ENCODE results near the gene HLA-DQA1. TPM values are rescaled to one million over a fixed set of nuclear protein-coding genes. Genes with fewer than 3 reads are reported as not detected.

HLA-DQA1 gene
- total and polyA plus RNA-seq, 2 donors (not counting 1 experiment from before 2014, with no cell fraction given), result 0.10 TPM; not detected in 1

DNA sequence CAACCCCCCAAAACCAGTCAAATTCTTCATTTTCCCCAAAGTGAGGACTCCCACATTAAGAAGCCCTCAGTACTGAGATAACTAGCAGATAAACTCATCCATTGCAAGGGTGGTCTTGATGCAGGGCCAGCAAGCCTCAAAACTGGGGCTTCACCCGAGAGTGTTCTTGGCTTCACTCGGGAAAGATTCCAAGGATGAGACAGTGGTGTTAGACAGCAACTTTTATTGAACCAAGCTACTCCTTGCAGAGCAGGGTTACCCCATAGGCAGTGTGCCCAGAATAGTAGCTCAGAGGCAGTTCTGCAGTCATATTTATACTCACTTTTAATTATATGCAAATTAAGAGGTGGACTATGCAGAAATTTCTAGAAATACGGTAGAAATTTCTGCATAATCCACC is 15.8 kb upstream of the HLA-DQA1 start:
- Histone ChIP-seq H3K9ac (ENCODE audit: insufficient read depth, low read length) (no peak overlapping the region), H4K20me1 (ENCODE audit: control insufficient read depth, extremely low read depth, insufficient read depth, low read length) (no peaks in the 10 kb centered on the region), H3K79me2 (ENCODE audit: control insufficient read depth, insufficient read depth, low read length) (no peaks in the 10 kb centered on the region), H3K4me1 (ENCODE audit: control insufficient read depth, extremely low read depth, insufficient read depth, low read length) (no peaks in the 10 kb centered on the region), H3K27ac (ENCODE audit: insufficient read depth, low read length) (no peak overlapping the region), H3K4me2 (ENCODE audit: extremely low read depth, insufficient read depth, low read length) (no peak overlapping the region), H3K9me3 (ENCODE audit: control insufficient read depth, insufficient read depth, low read depth, low read length) (no peaks in the 10 kb centered on the region), H3K27me3 (ENCODE audit: control insufficient read depth, insufficient read depth, low read length) (no peaks in the 10 kb centered on the region), H2AFZ (ENCODE audit: low read length) (no peak overlapping the region), H3K36me3 (ENCODE audit: control insufficient read depth, insufficient read depth, low read length) (no peaks in the 10 kb centered on the region), H3K4me3 (replicated peaks in 1 of 4; ENCODE audit: control extremely low read depth in 1 of 4, insufficient read depth in 1 of 4, low read depth in 3 of 4, low read length in 4 of 4) (no peak overlapping the region)
- DNase-seq (ENCODE audit: low read depth in 2 of 2), result no peak
- TF ChIP-seq EZH2 (IDR thresholded peaks at IDR 0.05; ENCODE audit: low read length, missing control alignments), result no peak
- TF ChIP-seq, protein P1, sequence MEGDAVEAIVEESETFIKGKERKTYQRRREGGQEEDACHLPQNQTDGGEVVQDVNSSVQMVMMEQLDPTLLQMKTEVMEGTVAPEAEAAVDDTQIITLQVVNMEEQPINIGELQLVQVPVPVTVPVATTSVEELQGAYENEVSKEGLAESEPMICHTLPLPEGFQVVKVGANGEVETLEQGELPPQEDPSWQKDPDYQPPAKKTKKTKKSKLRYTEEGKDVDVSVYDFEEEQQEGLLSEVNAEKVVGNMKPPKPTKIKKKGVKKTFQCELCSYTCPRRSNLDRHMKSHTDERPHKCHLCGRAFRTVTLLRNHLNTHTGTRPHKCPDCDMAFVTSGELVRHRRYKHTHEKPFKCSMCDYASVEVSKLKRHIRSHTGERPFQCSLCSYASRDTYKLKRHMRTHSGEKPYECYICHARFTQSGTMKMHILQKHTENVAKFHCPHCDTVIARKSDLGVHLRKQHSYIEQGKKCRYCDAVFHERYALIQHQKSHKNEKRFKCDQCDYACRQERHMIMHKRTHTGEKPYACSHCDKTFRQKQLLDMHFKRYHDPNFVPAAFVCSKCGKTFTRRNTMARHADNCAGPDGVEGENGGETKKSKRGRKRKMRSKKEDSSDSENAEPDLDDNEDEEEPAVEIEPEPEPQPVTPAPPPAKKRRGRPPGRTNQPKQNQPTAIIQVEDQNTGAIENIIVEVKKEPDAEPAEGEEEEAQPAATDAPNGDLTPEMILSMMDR (conservative IDR thresholded peaks at IDR 0.05 in 1 of 2, IDR thresholded peaks at IDR 0.05 in 1 of 2; ENCODE audit: low read depth in 1 of 2, low read length in 2 of 2), result no peak

DNA sequence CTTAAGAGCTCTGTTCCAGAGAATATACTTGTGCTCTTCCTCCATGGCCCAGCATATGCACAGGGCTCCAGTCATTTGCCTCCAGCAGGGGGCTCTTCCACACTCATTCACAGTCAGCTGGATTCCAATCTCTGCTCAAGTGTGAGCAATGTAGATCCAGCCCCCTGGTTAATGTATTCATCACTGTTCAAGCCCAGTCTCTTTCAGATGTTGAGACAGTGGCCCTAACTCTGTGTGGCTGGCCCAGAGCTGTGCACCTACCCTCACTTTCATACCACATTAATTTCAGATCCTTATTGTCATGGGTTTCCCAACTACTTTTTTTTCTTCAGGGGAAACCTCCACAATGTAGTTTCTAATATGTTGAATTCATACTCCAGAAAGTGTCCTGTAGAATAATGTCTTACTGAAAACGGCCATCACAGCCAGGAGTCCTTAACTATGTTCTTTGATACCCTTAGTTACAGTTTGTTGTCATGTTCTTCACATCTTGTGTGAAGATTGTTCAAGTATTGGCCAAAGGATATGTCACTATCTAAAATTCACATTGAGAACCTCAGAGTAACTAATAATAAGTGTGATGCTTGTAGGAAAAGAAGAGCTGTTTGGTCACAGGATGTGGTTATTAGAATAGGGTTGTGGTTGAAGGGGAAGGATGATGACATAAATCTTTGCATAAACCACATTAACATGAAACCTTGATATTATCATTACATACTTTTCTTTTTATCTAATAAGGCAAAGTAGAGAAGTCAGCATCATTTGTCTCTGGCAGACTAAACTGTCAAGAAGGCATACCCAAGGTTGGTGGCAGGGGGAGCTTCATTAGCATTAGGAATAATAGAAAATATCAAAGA is 14.4 kb upstream of the HLA-DQA1 start:
- Histone ChIP-seq H3K9me3 (ENCODE audit: control insufficient read depth, insufficient read depth, low read depth, low read length) (no peaks in the 10 kb centered on the region), H4K20me1 (ENCODE audit: control insufficient read depth, extremely low read depth, insufficient read depth, low read length) (no peaks in the 10 kb centered on the region), H3K4me1 (ENCODE audit: control insufficient read depth, extremely low read depth, insufficient read depth, low read length) (no peaks in the 10 kb centered on the region), H3K4me2 (ENCODE audit: extremely low read depth, insufficient read depth, low read length) (no peak overlapping the region), H3K79me2 (ENCODE audit: control insufficient read depth, insufficient read depth, low read length) (no peaks in the 10 kb centered on the region), H3K9ac (ENCODE audit: insufficient read depth, low read length) (no peak overlapping the region), H3K4me3 (replicated peaks in 1 of 4; ENCODE audit: control extremely low read depth in 1 of 4, insufficient read depth in 1 of 4, low read depth in 3 of 4, low read length in 4 of 4) (no peak overlapping the region), H2AFZ (ENCODE audit: low read length) (no peak overlapping the region), H3K27ac (ENCODE audit: insufficient read depth, low read length) (no peak overlapping the region), H3K27me3 (ENCODE audit: control insufficient read depth, insufficient read depth, low read length) (no peaks in the 10 kb centered on the region), H3K36me3 (ENCODE audit: control insufficient read depth, insufficient read depth, low read length) (no peaks in the 10 kb centered on the region)
- DNase-seq (ENCODE audit: low read depth in 2 of 2), result peak in 1 of 2 donors; percentile 3
- TF ChIP-seq EZH2 (IDR thresholded peaks at IDR 0.05; ENCODE audit: low read length, missing control alignments), result no peak
- TF ChIP-seq, protein P1 (conservative IDR thresholded peaks at IDR 0.05 in 1 of 2, IDR thresholded peaks at IDR 0.05 in 1 of 2; ENCODE audit: low read depth in 1 of 2, low read length in 2 of 2), result peak in 1 of 2 donors; percentile 40

DNA sequence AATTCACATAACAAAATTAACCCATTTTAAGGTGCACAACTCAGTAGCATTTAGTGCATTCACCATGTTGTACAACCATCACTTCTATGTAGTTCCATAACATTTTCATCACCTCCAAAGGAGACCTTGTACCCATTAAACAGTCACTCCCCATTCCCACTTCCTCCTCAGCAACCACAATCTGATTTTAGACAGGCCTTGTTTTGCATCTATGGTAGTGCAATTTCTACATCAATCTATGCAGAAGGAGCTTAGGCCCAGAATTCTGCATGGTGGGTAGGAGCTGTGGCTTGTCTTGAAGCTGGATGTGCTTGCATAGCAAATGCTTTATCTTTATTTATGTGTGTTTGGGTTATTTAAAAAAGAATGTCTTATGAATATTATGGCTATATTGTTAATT is 13.5 kb upstream of the HLA-DQA1 start:
- no peak overlapping the region for H3K4me2 ChIP-seq (ENCODE audit: extremely low read depth, insufficient read depth, low read length)
- DNase-seq (ENCODE audit: low read depth in 2 of 2), result no peak
- H3K79me2 ChIP-seq (ENCODE audit: control insufficient read depth, insufficient read depth, low read length), result no peaks in the 10 kb centered on the region
- no peaks in the 10 kb centered on the region for H3K36me3 ChIP-seq (ENCODE audit: control insufficient read depth, insufficient read depth, low read length)
- H3K4me3 ChIP-seq (replicated peaks in 1 of 4; ENCODE audit: control extremely low read depth in 1 of 4, insufficient read depth in 1 of 4, low read depth in 3 of 4, low read length in 4 of 4), result no peak overlapping the region
- H3K9me3 ChIP-seq (ENCODE audit: control insufficient read depth, insufficient read depth, low read depth, low read length), result no peaks in the 10 kb centered on the region
- H2AFZ ChIP-seq (ENCODE audit: low read length), result no peak overlapping the region
- no peaks in the 10 kb centered on the region for H3K4me1 ChIP-seq (ENCODE audit: control insufficient read depth, extremely low read depth, insufficient read depth, low read length)
- no peak for TF ChIP-seq EZH2 (IDR thresholded peaks at IDR 0.05; ENCODE audit: low read length, missing control alignments)
- TF ChIP-seq, protein P1 (conservative IDR thresholded peaks at IDR 0.05 in 1 of 2, IDR thresholded peaks at IDR 0.05 in 1 of 2; ENCODE audit: low read depth in 1 of 2, low read length in 2 of 2), result no peak
- no peak overlapping the region for H3K27ac ChIP-seq (ENCODE audit: insufficient read depth, low read length)
- no peaks in the 10 kb centered on the region for H3K27me3 ChIP-seq (ENCODE audit: control insufficient read depth, insufficient read depth, low read length)
- no peaks in the 10 kb centered on the region for H4K20me1 ChIP-seq (ENCODE audit: control insufficient read depth, extremely low read depth, insufficient read depth, low read length)
- H3K9ac ChIP-seq (ENCODE audit: insufficient read depth, low read length), result no peak overlapping the region
